Smooth muscle cell (in vitro differentiated cells): ENCODE data around the gene BRD9. TPM values are rescaled to one million over a fixed set of nuclear protein-coding genes. Genes with fewer than 3 reads are reported as not detected.

Experiments used
- DNase-seq: peaks from one replicate; lab custom pipeline; 2025; ENCODE audit not compliant: unreplicated experiment; lab: John Stamatoyannopoulos, UW
- H2AFZ ChIP-seq: fragments of 200-600 bp; sonication (generic); 2 replicates; pipeline ENCODE4 v1.6.0; 2016; ENCODE audit warnings: antibody characterized with exemption, low read depth, mild to moderate bottlenecking
- H3F3A ChIP-seq: fragments of 200-600 bp; sonication (generic); 2 replicates; pipeline ENCODE4 v1.6.0; 2017; ENCODE audit warnings: antibody characterized with exemption, low read depth
- H3K27ac ChIP-seq: fragments of 200-600 bp; sonication (generic); 2 replicates; pipeline ENCODE4 v1.5.1; 2016; ENCODE audit warnings: low read depth, mild to moderate bottlenecking
- H3K27me3 ChIP-seq: fragments of 200-600 bp; sonication (generic); 2 replicates; pipeline ENCODE4 v1.6.1; 2016; ENCODE audit warnings: low read depth, mild to moderate bottlenecking
- H3K36me3 ChIP-seq: fragments of 200-600 bp; sonication (generic); 2 replicates; pipeline ENCODE4 v1.5.1; 2016; ENCODE audit warnings: low read depth
- H3K4me1 ChIP-seq: fragments of 200-600 bp; sonication (generic); 2 replicates; pipeline ENCODE4 v1.5.1; 2016; ENCODE audit warnings: low read depth
- H3K4me2 ChIP-seq: fragments of 200-600 bp; sonication (generic); 2 replicates; pipeline ENCODE4 v1.6.0; 2016; ENCODE audit warnings: mild to moderate bottlenecking
- H3K4me3 ChIP-seq: fragments of 200-600 bp; sonication (generic); 2 replicates; pipeline ENCODE4 v1.5.1; 2016; ENCODE audit warnings: mild to moderate bottlenecking
- H3K79me2 ChIP-seq: fragments of 200-600 bp; sonication (generic); 2 replicates; pipeline ENCODE4 v1.6.0; 2016; ENCODE audit warnings: low read depth, mild to moderate bottlenecking
- H3K9ac ChIP-seq: fragments of 200-600 bp; sonication (generic); 2 replicates; pipeline ENCODE4 v1.6.0; 2016; ENCODE audit warnings: low read depth
- H3K9me3 ChIP-seq: fragments of 200-600 bp; sonication (generic); replicated peaks from 2 replicates; pipeline ENCODE4 v1.5.1; 2016; ENCODE audit warnings: low read depth
- H4K20me1 ChIP-seq: fragments of 200-600 bp; sonication (generic); 2 replicates; pipeline ENCODE4 v1.6.0; 2016; ENCODE audit warnings: low read depth
- CTCF ChIP-seq: fragments of 200-600 bp; sonication (generic); IDR thresholded peaks from 2 replicates; pipeline ENCODE4 v1.5.1; 2017; ENCODE audit warnings: borderline replicate concordance, mild to moderate bottlenecking, antibody characterized with exemption; ENCODE audit not compliant: insufficient read depth, poor library complexity, severe bottlenecking
- WGBS: methylation state at CpG from one replicate; pipeline ENCODE4 v1.1.7; 2016; ENCODE audit warnings: low lambda C conversion rate; 5-methylcytosine and 5-hydroxymethylcytosine counted together
- polyA plus RNA-seq: library from polyadenylated mRNA; unstranded; fragments of >200 nt; fragmentation: Nextera tagmentation; extraction: Ambion mirVana; gene quantifications from 2 replicates; pipeline ENCODE4 v1.2.1, GENCODE V29; 2016
- total RNA-seq: library from RNA; depleted of rRNA; stranded (reverse); fragments of >200 nt; gene quantifications from 2 replicates; pipeline ENCODE4 v1.2.3, GENCODE V29; 2014

Gene BRD9
- total and polyA plus RNA-seq, 2 experiments from 2014 or later: 17.1 to 17.8 TPM

GRCh38 chr5:851553-851952 lies 41.0 kb downstream of the BRD9 start:
- no peak overlapping the region for H3K4me2 ChIP-seq
- H3K9ac ChIP-seq: no peak overlapping the region
- 92% methylated on average over 16 of the region's 16 CpGs for WGBS
- no peaks in the 10 kb centered on the region for H4K20me1 ChIP-seq
- H3F3A ChIP-seq: no peaks in the 10 kb centered on the region
- no peaks in the 10 kb centered on the region for H3K36me3 ChIP-seq
- H3K27me3 ChIP-seq: no peaks in the 10 kb centered on the region
- H3K9me3 ChIP-seq: no peaks in the 10 kb centered on the region
- H3K4me3 ChIP-seq: no peak overlapping the region
- DNase-seq: no peak
- no peak for TF ChIP-seq CTCF
- no peak overlapping the region for H3K27ac ChIP-seq
- H3K4me1 ChIP-seq: no peaks in the 10 kb centered on the region
- H3K79me2 ChIP-seq: no peaks in the 10 kb centered on the region
- no peak overlapping the region for H2AFZ ChIP-seq

- no peaks in the 10 kb centered on the region for H3K79me2 ChIP-seq
- no peaks in the 10 kb centered on the region for H3K9me3 ChIP-seq
- H3K4me2 ChIP-seq: no peak overlapping the region
- TF ChIP-seq CTCF: no peak
- H3K4me3 ChIP-seq: no peak overlapping the region
- DNase-seq: no peak
- no peaks in the 10 kb centered on the region for H3K4me1 ChIP-seq
- 91% methylated on average over 19 of the region's 19 CpGs for WGBS
- H3K36me3 ChIP-seq: no peaks in the 10 kb centered on the region
- no peak overlapping the region for H2AFZ ChIP-seq
- H3K9ac ChIP-seq: no peak overlapping the region
- H3K27me3 ChIP-seq: no peaks in the 10 kb centered on the region
- no peak overlapping the region for H3K27ac ChIP-seq
- no peaks in the 10 kb centered on the region for H4K20me1 ChIP-seq
- H3F3A ChIP-seq: no peaks in the 10 kb centered on the region
Measured at GRCh38 chr5:851076-851475, 41.5 kb downstream of the BRD9 start.

- no peak for TF ChIP-seq CTCF
- no peaks in the 10 kb centered on the region for H3K4me1 ChIP-seq
- 82% methylated on average over 27 of the region's 27 CpGs for WGBS
- DNase-seq: no peak
- H3K27ac ChIP-seq: no peak within 1 kb of the TSS
- H3K4me2 ChIP-seq: no peak within 1 kb of the TSS
- H3K36me3 ChIP-seq: no peaks in the 10 kb centered on the region
- no peaks in the 10 kb centered on the region for H4K20me1 ChIP-seq
- H2AFZ ChIP-seq: no peak within 1 kb of the TSS
- no peak within 1 kb of the TSS for H3K9ac ChIP-seq
- no peak within 1 kb of the TSS for H3K4me3 ChIP-seq
- H3K27me3 ChIP-seq: no peaks in the 10 kb centered on the region
- no peaks in the 10 kb centered on the region for H3F3A ChIP-seq
- no peaks in the 10 kb centered on the region for H3K79me2 ChIP-seq
- no peaks in the 10 kb centered on the region for H3K9me3 ChIP-seq
Measured at GRCh38 chr5:850511-851006, 42.0 kb downstream of the BRD9 start, which contains the start of gene ZDHHC11. Gene ZDHHC11 (minus strand): TSS chr5:850986. CDS start chr5:850602, 384 bp downstream.

- no peak overlapping the region for H2AFZ ChIP-seq
- no peaks in the 10 kb centered on the region for H3K36me3 ChIP-seq
- no peak for TF ChIP-seq CTCF
- no peaks in the 10 kb centered on the region for H3F3A ChIP-seq
- no peak for DNase-seq
- no peak overlapping the region for H3K9ac ChIP-seq
- H3K4me2 ChIP-seq: no peak overlapping the region
- H3K27me3 ChIP-seq: no peaks in the 10 kb centered on the region
- no peak overlapping the region for H3K27ac ChIP-seq
- H3K9me3 ChIP-seq: no peaks in the 10 kb centered on the region
- H3K4me3 ChIP-seq: no peak overlapping the region
- H3K4me1 ChIP-seq: peaks cover 6% of the 10 kb centered on the region
- WGBS: 89% methylated on average over 20 of the region's 20 CpGs
- H3K79me2 ChIP-seq: no peaks in the 10 kb centered on the region
- H4K20me1 ChIP-seq: no peaks in the 10 kb centered on the region
Measured at GRCh38 chr5:849651-850301, 42.8 kb downstream of the BRD9 start.
